HG03064 (cell line): Measurements from ENCODE around the gene PJA2.
A peak's percentile ranks its signal among the peaks of the same experiment; 100 is the strongest.
"Not testable (repeated sequence)": the region's sequence is repeated elsewhere in the genome, so short reads cannot be mapped to it uniquely, and the experiment has no call there.

Source experiments
- ATAC-seq: cut with Tn5 transposase; IDR thresholded peaks from one replicate; pipeline ENCODE4 v1.9.1; 2021; ENCODE audit warnings: low read depth; ENCODE audit not compliant: unreplicated experiment

Gene PJA2

GRCh38 chr5:109409844-109410388, at the start of gene PJA2:
Gene PJA2, minus strand, starts transcription at chr5:109409974. Its CDS starts 26,541 bp downstream, at chr5:109383433.
- ATAC-seq: peak; percentile 76

- ATAC-seq: peak; percentile 100
Observed at GRCh38 chr5:109455598-109456096, 45.9 kb upstream of the PJA2 start.

- ATAC-seq: no peak
Observed at GRCh38 chr5:109454731-109455505, 45.1 kb upstream of the PJA2 start.

GRCh38 chr5:109453251-109453650, 43.5 kb upstream of the PJA2 start:
- no peak for ATAC-seq

- no peak for ATAC-seq
Observed at GRCh38 chr5:109452661-109453060, 42.9 kb upstream of the PJA2 start.

- ATAC-seq: no peak
Observed at GRCh38 chr5:109451146-109451545, 41.4 kb upstream of the PJA2 start.

- no peak for ATAC-seq
Observed at GRCh38 chr5:109450129-109450877, 40.5 kb upstream of the PJA2 start.

- ATAC-seq: no peak
Observed at GRCh38 chr5:109448838-109449237, 39.1 kb upstream of the PJA2 start.

GRCh38 chr5:109439590-109439989, 29.8 kb upstream of the PJA2 start:
- no peak for ATAC-seq

- ATAC-seq: no peak
Observed at GRCh38 chr5:109426075-109426474, 16.3 kb upstream of the PJA2 start.

GRCh38 chr5:109425521-109425920, 15.7 kb upstream of the PJA2 start:
- not testable (repeated sequence) for ATAC-seq

- ATAC-seq: no peak
Observed at GRCh38 chr5:109421956-109422355, 12.2 kb upstream of the PJA2 start.

- ATAC-seq: no peak
Observed at GRCh38 chr5:109418712-109419352, 9.1 kb upstream of the PJA2 start.

GRCh38 chr5:109416882-109417281, 7.1 kb upstream of the PJA2 start:
- ATAC-seq: no peak

- not testable (repeated sequence) for ATAC-seq
Observed at GRCh38 chr5:109413921-109414461, 4.2 kb upstream of the PJA2 start.

GRCh38 chr5:109413458-109413857, 3.7 kb upstream of the PJA2 start:
- ATAC-seq: no peak

GRCh38 chr5:109412981-109413402, 3.2 kb upstream of the PJA2 start:
- ATAC-seq: no peak

GRCh38 chr5:109411627-109412026, 1.9 kb upstream of the PJA2 start:
- ATAC-seq: no peak

GRCh38 chr5:109411149-109411514, 1.4 kb upstream of the PJA2 start:
- ATAC-seq: no peak

- peak; percentile 14 for ATAC-seq
Observed at GRCh38 chr5:109410389-109411148, 795 bp upstream of the PJA2 start.
